GM18505 (cell line): ENCODE results near the gene QSOX1.

Source experiments
- ATAC-seq: cut with Tn5 transposase; IDR thresholded peaks from one replicate; pipeline ENCODE4 v1.9.1; 2021; ENCODE audit not compliant: unreplicated experiment
- POLR2A ChIP-seq: IDR thresholded peaks from 4 replicates; pipeline ENCODE4 v1.6.1; 2011; ENCODE audit warnings: borderline replicate concordance; ENCODE audit not compliant: insufficient read depth, insufficient read length; ENCODE audit errors: extremely low read depth

QSOX1 gene

GRCh38 chr1:180230791-180231505 lies 76.3 kb downstream of the QSOX1 start:
- no peak for TF ChIP-seq POLR2A
- ATAC-seq, result no peak

- no peak for TF ChIP-seq POLR2A
- no peak for ATAC-seq
Observed at GRCh38 chr1:180231506-180231921, 76.8 kb downstream of the QSOX1 start.

- no peak for ATAC-seq
- TF ChIP-seq POLR2A, result no peak
Observed at GRCh38 chr1:180231936-180232335, 77.3 kb downstream of the QSOX1 start.

GRCh38 chr1:180232521-180233043 lies 77.9 kb downstream of the QSOX1 start:
- TF ChIP-seq POLR2A, result no peak
- no peak for ATAC-seq

- no peak for ATAC-seq
- no peak for TF ChIP-seq POLR2A
Observed at GRCh38 chr1:180233191-180234011, 78.7 kb downstream of the QSOX1 start.

GRCh38 chr1:180234369-180235076 lies 79.9 kb downstream of the QSOX1 start:
- no peak for TF ChIP-seq POLR2A
- ATAC-seq, result no peak

GRCh38 chr1:180235077-180235501 lies 80.4 kb downstream of the QSOX1 start:
- TF ChIP-seq POLR2A, result no peak
- no peak for ATAC-seq

GRCh38 chr1:180235502-180236239 lies 81.0 kb downstream of the QSOX1 start:
- no peak for TF ChIP-seq POLR2A
- no peak for ATAC-seq

GRCh38 chr1:180236698-180237509 lies 82.2 kb downstream of the QSOX1 start:
- no peak for ATAC-seq

GRCh38 chr1:180237869-180238476 lies 83.3 kb downstream of the QSOX1 start:
- no peak for TF ChIP-seq POLR2A

More at GRCh38 chr1:180236698-180237509, 82.2 kb downstream of the QSOX1 start:
- no peak for TF ChIP-seq POLR2A

GRCh38 chr1:180238675-180239074 lies 84.0 kb downstream of the QSOX1 start:
- no peak for TF ChIP-seq POLR2A
- no peak for ATAC-seq

More at GRCh38 chr1:180237869-180238476, 83.3 kb downstream of the QSOX1 start:
- ATAC-seq, result no peak
